Stimulated activated CD8-positive, alpha-beta memory T cell treated with anti-CD3 and anti-CD28 coated beads, Interleukin-7, amount 100 ng/mL, for 1 hour (primary cell): ENCODE measurements around the gene MAMDC4.
"Not testable (repeated sequence)": the region's sequence is repeated elsewhere in the genome, so short reads cannot be mapped to it uniquely, and the experiment has no call there.

Source experiments
- DNase-seq, 2 donors: peaks; one replicate each; pipeline ENCODE4 v3.0.0-alpha.2; 2020; ENCODE audit warnings: low read depth in 2 of 2

The MAMDC4 gene

DNA sequence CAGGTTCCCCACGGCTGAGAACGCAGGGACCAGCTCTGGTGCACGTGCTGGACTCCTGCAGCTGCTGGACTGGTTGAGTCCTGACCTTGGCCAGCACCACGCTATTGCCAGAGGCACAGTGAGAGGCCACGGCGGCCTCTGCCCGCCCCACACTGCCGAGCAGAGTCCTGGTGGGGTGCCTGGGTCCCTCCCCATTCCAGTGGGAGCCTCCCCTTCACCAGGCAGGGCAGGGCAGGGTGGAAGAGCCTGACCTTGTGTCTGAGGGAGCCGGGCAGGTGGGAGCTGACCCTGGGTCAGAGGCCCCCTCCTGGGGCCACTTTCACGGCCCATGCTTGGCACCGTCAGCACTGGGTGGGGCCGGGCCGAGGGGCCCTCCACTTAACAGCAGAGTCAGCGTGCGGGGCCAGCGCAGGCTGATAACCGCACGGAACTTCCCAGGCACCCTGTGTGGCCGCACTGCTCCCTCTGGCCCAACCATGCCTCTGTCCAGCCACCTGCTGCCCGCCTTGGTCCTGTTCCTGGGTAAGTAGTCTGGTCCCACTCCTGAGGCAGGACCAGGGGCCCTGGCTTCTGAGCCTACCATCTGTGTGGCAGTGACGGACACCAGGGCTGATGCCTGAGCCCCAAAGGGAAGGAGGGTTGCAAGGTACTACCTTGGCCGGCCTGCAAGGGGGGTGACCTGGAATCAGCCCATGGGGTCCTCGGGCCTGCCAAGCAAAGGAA is at the start of gene MAMDC4:
TSS of gene MAMDC4 (plus strand) at position 406 of the 723 bp plus-strand sequence. CDS start at position 477, 71 bp downstream.
- DNase-seq: no peak

DNA sequence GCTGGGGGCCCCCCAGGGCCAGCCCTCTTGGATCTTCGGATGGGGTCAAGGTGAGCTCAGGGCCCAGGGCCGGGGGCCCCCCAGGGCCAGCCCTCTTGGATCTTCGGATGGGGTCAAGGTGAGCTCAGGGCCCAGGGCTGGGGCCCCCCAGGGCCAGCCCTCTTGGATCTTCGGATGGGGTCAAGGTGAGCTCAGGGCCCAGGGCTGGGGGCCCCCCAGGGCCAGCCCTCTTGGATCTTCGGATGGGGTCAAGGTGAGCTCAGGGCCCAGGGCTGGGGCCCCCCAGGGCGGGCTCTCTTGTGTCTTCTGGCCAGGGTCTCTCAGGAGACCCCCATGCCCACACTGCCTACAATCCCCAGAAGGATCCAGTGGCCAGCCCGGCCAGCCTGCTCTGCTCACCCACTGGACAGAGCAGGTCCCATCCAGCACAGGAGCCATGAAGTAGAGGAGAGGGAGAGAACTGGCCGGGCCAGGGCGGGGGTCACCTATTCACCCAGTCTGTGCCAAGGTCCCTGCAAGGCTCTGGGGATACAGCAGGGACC is 49.1 kb upstream of the MAMDC4 start:
- DNase-seq: not testable (repeated sequence)

- no peak for DNase-seq
These were observed 48.3 kb upstream of the MAMDC4 start for GRCh38 chr9:136803551-136804508.

DNA sequence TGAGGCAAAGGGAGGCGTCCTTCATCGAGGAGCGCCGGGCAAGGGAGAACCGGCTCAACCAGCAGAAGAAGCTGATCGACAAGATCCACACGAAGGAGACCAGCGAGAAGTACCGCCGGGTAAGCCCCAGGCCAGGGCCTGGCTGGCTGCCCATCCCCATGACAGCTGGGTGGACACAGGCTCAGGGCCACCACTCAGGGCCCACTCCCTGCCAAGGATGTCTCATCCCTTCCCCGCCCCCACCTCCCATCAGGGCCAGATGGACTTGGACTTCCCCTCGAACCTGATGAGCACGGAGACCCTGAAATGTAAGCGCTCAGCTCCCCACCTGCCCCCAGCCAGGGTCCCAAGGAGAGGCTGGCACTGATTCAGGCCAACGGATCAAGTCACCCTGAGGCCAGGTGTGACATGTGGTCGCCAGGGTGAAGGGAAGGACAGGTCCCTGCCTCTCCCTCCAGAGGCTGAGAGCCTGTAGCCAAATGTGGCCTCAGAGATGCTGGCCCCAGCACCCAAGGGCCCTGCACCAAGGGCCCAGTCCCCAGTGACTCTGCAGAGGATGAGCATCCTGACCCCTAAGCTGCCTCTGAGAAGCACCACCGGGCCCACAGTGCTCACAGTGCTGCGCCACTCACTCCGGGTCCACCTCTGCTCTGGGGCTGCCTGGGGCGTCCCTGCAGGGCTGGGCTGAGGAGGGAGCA is 47.5 kb upstream of the MAMDC4 start:
- no peak for DNase-seq

GRCh38 chr9:136805207-136805740 is 46.9 kb upstream of the MAMDC4 start:
- DNase-seq: no peak

DNA sequence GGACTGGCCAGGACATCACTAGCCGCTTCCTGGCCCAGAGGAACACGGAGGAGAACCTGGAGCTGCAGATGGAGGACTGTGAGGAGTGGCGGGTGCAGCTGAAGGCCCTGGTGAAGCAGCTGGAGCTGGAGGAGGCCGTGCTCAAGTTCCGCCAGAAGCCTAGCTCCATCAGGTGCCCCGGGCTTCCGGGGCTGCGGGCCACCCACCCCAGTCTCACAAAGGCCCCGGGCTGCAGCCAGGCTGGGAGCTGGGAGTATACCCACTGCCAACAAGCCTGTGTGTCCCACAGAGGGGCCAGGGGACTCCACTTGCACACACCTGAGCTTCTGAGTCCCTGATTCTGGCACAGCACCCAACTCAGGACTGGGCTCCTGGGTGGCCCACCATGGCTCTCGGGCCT is 46.1 kb upstream of the MAMDC4 start:
- DNase-seq: no peak

DNA sequence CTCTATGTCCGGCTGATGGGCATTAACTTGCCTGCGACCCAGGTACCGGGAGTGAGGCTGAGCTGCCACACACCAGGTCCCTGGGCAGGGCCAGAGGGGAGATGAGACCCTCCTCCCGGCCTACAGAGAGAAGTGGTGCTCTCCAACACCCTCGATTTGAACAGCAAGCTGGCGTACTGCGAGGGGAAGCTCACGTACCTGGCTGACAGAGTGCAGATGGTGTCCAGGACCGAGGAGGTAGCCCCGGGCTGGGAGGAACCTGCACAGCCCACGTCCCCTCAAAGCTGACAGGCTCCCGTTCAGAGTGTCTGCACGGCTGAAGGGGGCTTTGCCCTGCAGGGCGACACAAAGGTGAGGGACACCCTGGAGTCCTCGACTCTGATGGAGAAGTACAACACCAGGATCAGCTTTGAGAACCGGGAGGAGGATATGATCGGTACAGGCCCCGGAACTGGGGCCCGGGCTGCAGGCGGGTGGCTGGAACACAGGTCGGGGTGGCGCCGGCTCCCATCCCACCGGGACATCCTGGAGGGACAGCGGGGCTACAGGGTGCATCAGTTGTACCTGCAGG is 45.4 kb upstream of the MAMDC4 start:
- no peak for DNase-seq

DNA sequence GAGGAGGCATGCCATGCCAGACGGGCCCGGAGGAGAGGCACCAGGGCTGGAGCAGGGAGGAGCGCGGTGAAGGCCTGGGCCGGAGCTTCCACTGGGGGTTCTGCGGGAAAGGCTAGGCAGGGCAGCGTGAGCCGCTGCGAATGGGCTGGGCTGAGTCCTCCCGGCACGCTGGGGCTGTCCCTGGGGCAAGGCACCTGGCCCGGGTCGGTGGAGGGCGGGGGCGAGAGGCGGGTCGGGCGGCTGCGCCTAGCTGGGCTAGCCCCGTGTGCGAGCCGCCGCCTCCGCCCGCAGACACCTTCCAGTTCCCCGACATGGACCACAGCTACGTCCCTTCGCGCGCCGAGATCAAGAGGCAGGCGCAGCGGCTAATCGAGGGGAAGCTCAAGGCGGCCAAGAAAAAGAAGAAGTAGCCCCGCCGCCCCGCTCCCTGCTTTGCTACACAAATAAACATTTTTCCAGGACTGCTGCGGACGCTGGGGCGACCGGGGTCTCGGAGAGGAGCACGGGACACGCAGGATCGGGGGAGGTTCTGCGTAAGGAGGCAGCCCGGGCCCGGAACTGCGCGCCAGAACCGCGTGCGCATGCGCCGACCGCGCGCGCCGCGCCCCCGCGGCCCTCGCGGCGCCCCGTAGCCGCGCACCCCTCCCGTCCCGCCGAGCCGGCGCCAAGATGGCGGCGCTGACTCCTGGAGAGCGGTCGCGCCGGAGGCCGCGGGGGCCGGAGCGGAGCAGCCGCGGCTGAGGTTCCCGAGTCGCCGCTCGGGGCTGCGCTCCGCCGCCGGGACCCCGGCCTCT is 44.7 kb upstream of the MAMDC4 start, which contains the start of gene RABL6:
TSS of gene RABL6 (plus strand) at position 668 of the 794 bp plus-strand sequence. CDS start 249 bp downstream, outside the sequence.
- DNase-seq: peak; percentile 64 to 68

- DNase-seq: peak; percentile 14 to 19
These were observed 43.9 kb upstream of the MAMDC4 start for GRCh38 chr9:136808075-136808805.

- no peak for DNase-seq
These were observed 43.4 kb upstream of the MAMDC4 start for GRCh38 chr9:136808806-136809158.

- no peak for DNase-seq
These were observed 37.3 kb upstream of the MAMDC4 start for GRCh38 chr9:136814725-136815421.

GRCh38 chr9:136815422-136815782 is 36.7 kb upstream of the MAMDC4 start:
- DNase-seq: no peak

DNA sequence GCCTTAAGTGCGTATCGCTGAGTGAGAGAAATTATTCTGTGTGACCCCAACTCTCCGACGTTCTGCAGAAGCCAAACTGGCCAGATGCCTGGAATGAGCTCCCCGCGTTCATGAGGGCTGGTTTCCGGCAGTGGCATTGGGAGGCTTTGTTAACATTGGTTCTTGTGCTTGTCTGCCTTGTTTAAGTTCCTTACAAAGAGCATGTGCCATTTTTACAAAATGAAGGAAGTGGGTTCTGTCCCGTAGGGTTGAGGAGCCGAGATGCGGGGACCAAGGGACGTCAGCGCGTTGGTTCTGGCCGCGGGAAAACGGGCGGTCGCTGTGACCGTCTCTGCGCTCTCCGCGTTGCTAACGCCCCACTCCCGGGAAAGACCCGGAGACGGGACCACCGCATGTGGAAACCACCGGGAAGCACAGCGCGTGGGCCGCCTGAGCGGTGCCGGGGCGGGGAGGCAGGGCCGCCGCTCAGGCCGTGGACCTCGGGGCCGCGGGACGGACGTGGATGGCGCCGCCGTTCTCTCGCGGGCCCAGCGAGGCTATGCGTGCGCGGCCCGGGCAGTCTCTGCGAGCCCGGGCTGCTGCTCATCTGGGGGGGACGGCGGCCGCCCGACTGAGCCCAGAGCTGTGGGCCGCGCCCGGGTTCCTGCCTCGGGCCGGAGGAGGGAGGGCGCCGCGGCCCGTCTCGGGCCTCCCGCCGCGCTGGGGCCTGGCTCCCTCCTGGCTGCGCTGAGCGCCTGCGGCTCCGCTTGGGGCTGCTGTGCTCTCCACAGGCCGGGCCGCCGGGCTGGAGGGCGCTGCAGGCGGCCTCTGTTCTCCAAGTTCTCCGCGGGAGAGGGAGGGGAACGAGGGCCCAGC is 30.9 kb upstream of the MAMDC4 start:
- DNase-seq: no peak

GRCh38 chr9:136821826-136822544 is 30.2 kb upstream of the MAMDC4 start:
- no peak for DNase-seq

DNA sequence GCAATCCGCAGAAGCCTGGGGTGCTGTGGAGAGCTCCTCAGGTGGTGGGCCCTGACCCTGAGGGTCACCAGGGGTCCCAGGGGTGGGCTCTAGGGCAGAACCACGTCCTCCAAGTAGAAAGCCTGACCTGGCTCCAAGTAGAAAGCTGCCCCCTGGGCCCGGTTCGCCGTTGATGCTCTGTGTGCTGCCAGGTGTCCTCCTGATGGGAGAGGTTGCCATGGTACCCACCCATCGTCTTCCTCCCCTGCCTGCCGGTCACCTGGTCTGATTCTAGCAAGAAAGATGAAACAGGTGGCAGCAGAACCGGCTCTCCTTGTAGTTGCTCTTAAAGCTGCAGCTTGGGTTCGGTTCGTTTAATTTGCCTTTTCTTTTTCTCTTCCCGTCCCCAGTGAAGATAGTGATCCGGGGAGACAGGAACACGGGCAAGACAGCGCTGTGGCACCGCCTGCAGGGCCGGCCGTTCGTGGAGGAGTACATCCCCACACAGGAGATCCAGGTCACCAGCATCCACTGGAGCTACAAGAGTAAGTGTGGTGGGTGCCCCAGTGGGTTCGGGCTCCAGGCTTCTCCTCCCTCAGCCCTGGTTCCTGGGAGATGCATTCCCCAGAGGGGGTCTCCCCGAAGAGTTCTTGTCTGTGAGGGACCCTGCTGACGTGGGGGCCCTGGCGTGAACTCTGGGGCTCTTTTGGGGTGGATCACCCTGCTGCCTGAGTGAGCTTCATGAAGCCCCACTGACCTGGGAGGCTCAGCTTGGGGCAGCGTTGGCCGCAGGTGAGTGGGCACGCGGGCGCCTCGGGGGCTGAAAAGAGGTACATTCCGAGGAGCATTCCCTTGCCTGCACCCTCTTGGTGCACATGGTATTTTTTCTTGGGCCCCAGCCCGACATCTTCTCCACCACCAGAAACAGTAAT is 28.8 kb upstream of the MAMDC4 start:
- no peak for DNase-seq

- DNase-seq: no peak
These were observed 27.5 kb upstream of the MAMDC4 start for GRCh38 chr9:136824496-136825225.
